GM23248 (cell line): ENCODE results near the gene PARP16. TPM values are rescaled to one million over a fixed set of nuclear protein-coding genes. Genes with fewer than 3 reads are reported as not detected.
"Not testable (repeated sequence)": the region's sequence is repeated elsewhere in the genome, so short reads cannot be mapped to it uniquely, and the experiment has no call there.

Source experiments
- DNase-seq: peaks from one replicate; pipeline ENCODE4 v3.0.0-alpha.2; 2015
- H2AFZ ChIP-seq: fragments of 200-600 bp; sonication (generic); 2 replicates; pipeline ENCODE4 v1.6.1; 2016; ENCODE audit warnings: antibody characterized with exemption
- H3F3A ChIP-seq: fragments of 200-600 bp; sonication (generic); 2 replicates; pipeline ENCODE4 v1.6.1; 2016; ENCODE audit warnings: mild to moderate bottlenecking, antibody characterized with exemption, mixed run types; ENCODE audit not compliant: insufficient read depth
- H3K27ac ChIP-seq: fragments of 200-600 bp; sonication (generic); 2 replicates; pipeline ENCODE4 v1.5.1; 2016; ENCODE audit warnings: mild to moderate bottlenecking
- H3K27me3 ChIP-seq: fragments of 200-600 bp; sonication (generic); replicated peaks from 2 replicates; pipeline ENCODE4 v1.6.1; 2016; ENCODE audit warnings: mild to moderate bottlenecking; ENCODE audit not compliant: insufficient read depth
- H3K36me3 ChIP-seq: fragments of 200-600 bp; sonication (generic); 2 replicates; pipeline ENCODE4 v1.6.1; 2016; ENCODE audit warnings: low read depth, mild to moderate bottlenecking
- H3K4me1 ChIP-seq: fragments of 200-600 bp; sonication (generic); 2 replicates; pipeline ENCODE4 v1.6.1; 2016; ENCODE audit warnings: mild to moderate bottlenecking; ENCODE audit not compliant: insufficient read depth
- H3K4me2 ChIP-seq: fragments of 200-600 bp; sonication (generic); one replicate; pipeline ENCODE4 v1.6.1; 2016; ENCODE audit warnings: mild to moderate bottlenecking; ENCODE audit not compliant: unreplicated experiment
- H3K4me3 ChIP-seq: fragments of 200-600 bp; sonication (generic); 2 replicates; pipeline ENCODE4 v1.5.1; 2016; ENCODE audit warnings: mild to moderate bottlenecking
- H3K79me2 ChIP-seq: fragments of 200-600 bp; sonication (generic); 2 replicates; pipeline ENCODE4 v1.6.1; 2016; ENCODE audit warnings: mild to moderate bottlenecking; ENCODE audit not compliant: insufficient read depth
- H3K9ac ChIP-seq: fragments of 200-600 bp; sonication (generic); 2 replicates; pipeline ENCODE4 v1.6.1; 2016; ENCODE audit warnings: mild to moderate bottlenecking
- H3K9me2 ChIP-seq: fragments of 200-600 bp; sonication (generic); 2 replicates; pipeline ENCODE4 v1.6.1; 2016; ENCODE audit warnings: mixed run types, mild to moderate bottlenecking, moderate library complexity; ENCODE audit not compliant: insufficient read depth
- H3K9me3 ChIP-seq: fragments of 200-600 bp; sonication (generic); one replicate; pipeline ENCODE4 v1.6.1; 2017; ENCODE audit warnings: low read depth
- H4K20me1 ChIP-seq: fragments of 200-600 bp; sonication (generic); 2 replicates; pipeline ENCODE4 v1.6.0; 2016; ENCODE audit not compliant: insufficient read depth
- EZH2 ChIP-seq: fragments of 200-600 bp; sonication (generic); IDR thresholded peaks from 2 replicates; pipeline ENCODE4 v1.6.1; 2018; ENCODE audit warnings: antibody characterized with exemption, mild to moderate bottlenecking; ENCODE audit not compliant: insufficient read depth, poor library complexity, severe bottlenecking
- EZH2phosphoT487 ChIP-seq: fragments of 200-600 bp; sonication (generic); IDR thresholded peaks from 2 replicates; pipeline ENCODE4 v1.6.1; 2018; ENCODE audit warnings: antibody characterized with exemption, moderate library complexity, mild to moderate bottlenecking, low read depth; ENCODE audit not compliant: insufficient read depth
- WGBS, 2 experiments: methylation state at CpG; one replicate each; pipeline ENCODE4 v1.1.6; 2015 to 2017; ENCODE audit warnings: low lambda C conversion rate in 2 of 2, low coverage in 1 of 2; ENCODE audit errors: missing lambda C conversion rate in 2 of 2; 5-methylcytosine and 5-hydroxymethylcytosine counted together
- in situ Hi-C: fragments of 300-500 bp; cut with MboI; formaldehyde crosslinking; loops from 2 replicates; pipeline ENCODE4 v1.15.0; 2020
- polyA plus RNA-seq: library from polyadenylated mRNA; unstranded; fragments of >200 nt; fragmentation: Nextera tagmentation; extraction: Ambion mirVana; gene quantifications from 2 replicates; pipeline ENCODE4 v1.2.1, GENCODE V29; 2016
- total RNA-seq: library from RNA; depleted of rRNA; stranded (reverse); fragments of >200 nt; shearing (Covaris generic); gene quantifications from 2 replicates; pipeline ENCODE4 v1.2.3, GENCODE V29; 2014

The PARP16 gene
- total and polyA plus RNA-seq, 2 experiments from 2014 or later, result 5.6 to 7.7 TPM

DNA sequence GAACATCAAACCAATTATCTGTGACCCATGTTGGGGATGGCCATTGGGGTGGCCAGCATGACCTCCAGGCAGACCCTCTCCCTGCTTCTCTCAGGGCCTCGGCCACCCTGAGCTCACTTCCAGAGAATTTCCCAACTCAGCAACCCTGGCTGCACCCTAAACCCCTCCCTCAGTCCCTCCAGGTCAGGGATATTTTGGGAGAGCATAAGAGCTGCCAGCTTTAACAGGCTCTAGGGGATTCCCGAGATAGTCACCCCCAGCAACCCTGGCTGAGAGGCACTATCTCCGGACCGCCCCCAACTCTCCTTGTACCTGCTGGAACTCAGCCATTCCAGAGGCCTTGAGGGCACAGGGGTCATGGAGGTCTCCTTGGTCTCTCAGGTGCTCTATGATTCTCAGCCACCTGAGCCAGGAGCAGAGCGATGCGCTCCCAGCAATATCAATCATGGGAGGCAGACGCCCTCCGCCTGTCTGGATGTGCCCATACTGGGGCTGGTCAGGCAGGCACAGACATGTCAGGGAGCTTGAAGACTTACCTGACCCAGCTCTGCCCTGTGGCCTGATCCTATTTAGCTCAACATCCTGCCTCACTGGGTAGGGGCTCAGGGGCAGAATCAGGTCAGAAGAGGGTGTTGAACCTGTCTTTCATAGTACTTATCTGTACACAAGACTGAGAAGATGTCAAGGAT lies 40.5 kb downstream of the PARP16 start:
- Histone ChIP-seq H3K27ac (peak overlapping the region; percentile 50), H3K4me2 (no peak overlapping the region), H3K9me3 (no peaks in the 10 kb centered on the region), H3K9me2 (no peaks in the 10 kb centered on the region), H3K4me3 (no peak overlapping the region), H3K79me2 (no peaks in the 10 kb centered on the region), H3F3A (no peaks in the 10 kb centered on the region), H2AFZ (peak overlapping the region; percentile 61), H3K27me3 (no peaks in the 10 kb centered on the region), H3K9ac (peak overlapping the region; percentile 33; the same call in 1 of the 2 replicates), H4K20me1 (no peaks in the 10 kb centered on the region), H3K36me3 (no peaks in the 10 kb centered on the region), H3K4me1 (peaks cover 8% of the 10 kb centered on the region)
- TF ChIP-seq EZH2phosphoT487 (no peak), EZH2 (no peak)
- DNase-seq, result no peak
- in situ Hi-C loops, result no loop called here
- 93 to 94% methylated on average over 8 of the region's 8 CpGs for WGBS, 2 experiments

DNA sequence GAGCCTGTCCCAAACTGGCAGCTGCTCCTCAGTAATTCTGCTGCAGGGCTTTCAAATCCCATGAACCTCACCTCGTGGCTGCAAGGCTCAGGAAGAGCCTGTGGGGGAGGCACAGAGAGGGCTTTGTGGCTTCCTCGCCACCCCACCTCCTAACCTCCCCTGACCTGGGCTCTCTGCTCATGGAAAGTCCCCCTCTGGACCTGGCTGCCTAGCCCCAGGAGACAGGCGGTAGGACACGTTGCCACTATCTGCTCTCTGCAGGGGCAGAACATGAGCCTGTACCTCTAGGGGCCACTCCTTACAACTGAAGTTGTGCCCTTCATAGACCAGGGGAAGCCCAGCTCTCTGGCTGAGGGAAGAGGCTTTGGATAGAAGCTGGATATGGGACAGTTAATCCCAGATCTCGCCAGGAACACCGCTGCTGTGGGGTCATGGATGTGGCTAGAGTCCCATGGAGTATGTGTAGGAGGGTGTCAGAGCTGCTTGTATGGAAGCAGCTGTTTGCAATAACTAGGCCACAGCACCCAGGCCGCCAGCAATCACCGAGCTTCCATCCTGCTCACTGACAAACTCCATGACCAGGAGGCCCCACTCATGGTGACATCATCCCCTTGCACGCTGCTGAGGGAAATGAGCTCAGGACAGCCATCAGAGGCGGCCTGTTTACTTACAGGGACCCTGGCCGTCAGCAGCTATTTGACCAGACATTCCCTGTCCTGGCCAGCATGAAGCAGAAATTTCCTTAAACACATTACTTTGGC lies 41.4 kb downstream of the PARP16 start:
- in situ Hi-C loops, result no loop called here
- WGBS, 2 experiments, result 38 to 41% methylated on average over 11 of the region's 11 CpGs
- H3F3A ChIP-seq, result no peaks in the 10 kb centered on the region
- peak; percentile 88 for DNase-seq
- no peaks in the 10 kb centered on the region for H3K79me2 ChIP-seq
- peak overlapping the region; percentile 50 for H3K27ac ChIP-seq
- no peaks in the 10 kb centered on the region for H3K9me2 ChIP-seq
- TF ChIP-seq EZH2, result no peak
- TF ChIP-seq EZH2phosphoT487, result no peak
- no peaks in the 10 kb centered on the region for H3K36me3 ChIP-seq
- no peak overlapping the region for H3K4me2 ChIP-seq
- no peaks in the 10 kb centered on the region for H4K20me1 ChIP-seq
- H3K27me3 ChIP-seq, result no peaks in the 10 kb centered on the region
- no peaks in the 10 kb centered on the region for H3K9me3 ChIP-seq
- peaks cover 8% of the 10 kb centered on the region for H3K4me1 ChIP-seq
- no peak overlapping the region for H3K4me3 ChIP-seq
- peak overlapping the region; percentile 33 for H3K9ac ChIP-seq
- peak overlapping the region; percentile 61 for H2AFZ ChIP-seq

- no peak overlapping the region for H3K4me3 ChIP-seq
- no peaks in the 10 kb centered on the region for H3K27me3 ChIP-seq
- H3K9me2 ChIP-seq, result no peaks in the 10 kb centered on the region
- no peak for DNase-seq
- no peaks in the 10 kb centered on the region for H3F3A ChIP-seq
- H2AFZ ChIP-seq, result no peak overlapping the region
- TF ChIP-seq EZH2phosphoT487 (no peak), EZH2 (no peak)
- H3K4me2 ChIP-seq, result no peak overlapping the region
- in situ Hi-C loops, result no loop called here
- peaks cover 8% of the 10 kb centered on the region for H3K4me1 ChIP-seq
- no peaks in the 10 kb centered on the region for H4K20me1 ChIP-seq
- no peak overlapping the region for H3K9ac ChIP-seq
- H3K27ac ChIP-seq, result no peak overlapping the region
- no peaks in the 10 kb centered on the region for H3K9me3 ChIP-seq
- H3K79me2 ChIP-seq, result no peaks in the 10 kb centered on the region
- no peaks in the 10 kb centered on the region for H3K36me3 ChIP-seq
These were observed 42.0 kb downstream of the PARP16 start for GRCh38 chr15:65244638-65245037.

GRCh38 chr15:65236443-65236842 lies 50.2 kb downstream of the PARP16 start:
- H3K4me1 ChIP-seq, in situ Hi-C loops, H3F3A ChIP-seq, H4K20me1 ChIP-seq, H3K9ac ChIP-seq, H3K36me3 ChIP-seq, H3K4me3 ChIP-seq, H2AFZ ChIP-seq, DNase-seq, H3K27ac ChIP-seq, H3K4me2 ChIP-seq, H3K79me2 ChIP-seq, H3K9me3 ChIP-seq, H3K9me2 ChIP-seq, H3K27me3 ChIP-seq: not testable (repeated sequence)
- 91 to 92% methylated on average over 8 of the region's 8 CpGs for WGBS, 2 experiments

- Histone ChIP-seq H3K27ac (no peak overlapping the region), H3K4me1 (no peaks in the 10 kb centered on the region), H3K79me2 (no peaks in the 10 kb centered on the region), H3K4me3 (no peak overlapping the region), H3K27me3 (no peaks in the 10 kb centered on the region), H3K36me3 (no peaks in the 10 kb centered on the region), H3K9me2 (no peaks in the 10 kb centered on the region), H3F3A (no peaks in the 10 kb centered on the region), H3K9ac (no peak overlapping the region), H3K4me2 (no peak overlapping the region), H2AFZ (no peak overlapping the region), H3K9me3 (no peaks in the 10 kb centered on the region), H4K20me1 (no peaks in the 10 kb centered on the region)
- WGBS, 2 experiments, result 33 to 35% methylated on average over 5 of the region's 5 CpGs
- peak; percentile 28 for DNase-seq
- in situ Hi-C loops, result no loop called here
- TF ChIP-seq EZH2 (no peak), EZH2phosphoT487 (no peak)
These were observed 53.0 kb downstream of the PARP16 start for GRCh38 chr15:65233696-65234095.
